Stomach (tissue), 9 donors: ENCODE results near the gene RNF112. TPM values are rescaled to one million over a fixed set of nuclear protein-coding genes. Genes with fewer than 3 reads are reported as not detected.
"Not testable (repeated sequence)": the region's sequence is repeated elsewhere in the genome, so short reads cannot be mapped to it uniquely, and the experiment has no call there.

Experiments
- DNase-seq, 2 donors: peaks; one replicate each; pipeline versions ENCODE4 v3.0.0 to v3.0.0-alpha.2; 2013 to 2019
- H3K27ac ChIP-seq, 5 donors: fragments of 200-600 bp in 4 of 5; sonication (generic) in 4 of 5; one replicate each; pipeline ENCODE4 v1.5.1; 2013 to 2019; ENCODE audit warnings: mild to moderate bottlenecking in 1 of 5, moderate library complexity in 1 of 5
- H3K27me3 ChIP-seq, 3 donors: fragments of 200-600 bp; sonication (generic); one replicate each; pipeline ENCODE4 v1.5.1; 2017 to 2019; ENCODE audit warnings: mixed run types in 1 of 3
- H3K36me3 ChIP-seq, 4 donors: fragments of 200-600 bp; sonication (generic); 1 replicate in 3 of 4; 2 replicates in 1 of 4; pipeline ENCODE4 v1.5.1; 2016 to 2019
- H3K4me1 ChIP-seq, 4 donors: fragments of 200-600 bp; sonication (generic); one replicate each; pipeline ENCODE4 v1.5.1; 2016 to 2019
- H3K4me3 ChIP-seq, 4 donors: fragments of 200-600 bp; sonication (generic) in 3 of 4; one replicate each; pipeline ENCODE4 v1.5.1; 2016 to 2019; ENCODE audit warnings: mild to moderate bottlenecking in 1 of 4
- H3K9me3 ChIP-seq, 4 donors: fragments of 200-600 bp; sonication (generic); one replicate each; pipeline ENCODE4 v1.5.1; 2016 to 2019
- EP300 ChIP-seq: sonication (generic); formaldehyde crosslinking; IDR thresholded peaks from one replicate; pipeline ENCODE4 v1.6.1; 2017; ENCODE audit warnings: antibody characterized with exemption
- POLR2A ChIP-seq, 4 donors: fragments of 450-650 bp; IDR thresholded peaks; one replicate each; pipeline ENCODE4 v1.6.1; 2016; ENCODE audit warnings: antibody characterized with exemption in 4 of 4, control low read depth in 2 of 4, mild to moderate bottlenecking in 1 of 4, moderate library complexity in 1 of 4
- POLR2AphosphoS5 ChIP-seq, 3 donors: sonication (generic); formaldehyde crosslinking; IDR thresholded peaks; one replicate each; pipeline ENCODE4 v1.6.1; 2016; ENCODE audit warnings: antibody characterized with exemption in 3 of 3
- WGBS, 5 donors: extraction: QIAGEN DNeasy Blood & Tissue Kit in 3 of 5; methylation state at CpG; one replicate each; pipeline versions ENCODE4 v1.1.5 to v1.1.7; 2013 to 2018; 5-methylcytosine and 5-hydroxymethylcytosine counted together
- intact Hi-C: fragments of 100-400 bp; cut with DNase I; formaldehyde crosslinking; loops from one replicate; pipeline ENCODE4 v1.15.1; 2023; ENCODE audit warnings: low total_unique reads
- polyA plus RNA-seq, 3 donors: library from polyadenylated mRNA; stranded (reverse); fragments of 200-250 nt; gene quantifications; one replicate each; pipeline ENCODE4 v1.2.3, GENCODE V29; 2013
- total RNA-seq, 5 donors: library from RNA; depleted of rRNA; stranded (reverse); fragments of >200 nt; gene quantifications; one replicate each; pipeline versions ENCODE4 v1.1.0 to v1.2.3, GENCODE V29; 2014 to 2016
- TF ChIP-seq, protein P1 (sequence below), 7 experiments: fragments of 450-650 bp in 4 of 7; fragments of 200-600 bp in 3 of 7; sonication (generic) in 3 of 7; IDR thresholded peaks; one replicate each; pipeline ENCODE4 v1.5.1; 2016 to 2019; ENCODE audit warnings: antibody characterized with exemption in 7 of 7, control low read depth in 2 of 7, mild to moderate bottlenecking in 1 of 7
- donor health status: healthy with polysubstance abuse.
- donor health status: Bipolar disorder and iron deficiency.
- donor health status: healthy.

The RNF112 gene
- total and polyA plus RNA-seq, 8 donors: 0.45 to 5.0 (median 2.1) TPM; not detected in 2

GRCh38 chr17:19433255-19433654 lies 22.2 kb downstream of the RNF112 start:
- no peak overlapping the region for H3K27ac ChIP-seq
- 81 to 86% (median 83%) methylated on average over 5 of the region's 5 CpGs for WGBS, 5 donors
- DNase-seq: no peak
- intact Hi-C loops: no loop called here
- H3K4me1 ChIP-seq: no peaks in the 10 kb centered on the region
- H3K4me3 ChIP-seq: no peak overlapping the region
- no peaks in the 10 kb centered on the region for H3K9me3 ChIP-seq
- no peaks in the 10 kb centered on the region for H3K27me3 ChIP-seq
- no peaks in the 10 kb centered on the region for H3K36me3 ChIP-seq
- TF ChIP-seq, protein P1, sequence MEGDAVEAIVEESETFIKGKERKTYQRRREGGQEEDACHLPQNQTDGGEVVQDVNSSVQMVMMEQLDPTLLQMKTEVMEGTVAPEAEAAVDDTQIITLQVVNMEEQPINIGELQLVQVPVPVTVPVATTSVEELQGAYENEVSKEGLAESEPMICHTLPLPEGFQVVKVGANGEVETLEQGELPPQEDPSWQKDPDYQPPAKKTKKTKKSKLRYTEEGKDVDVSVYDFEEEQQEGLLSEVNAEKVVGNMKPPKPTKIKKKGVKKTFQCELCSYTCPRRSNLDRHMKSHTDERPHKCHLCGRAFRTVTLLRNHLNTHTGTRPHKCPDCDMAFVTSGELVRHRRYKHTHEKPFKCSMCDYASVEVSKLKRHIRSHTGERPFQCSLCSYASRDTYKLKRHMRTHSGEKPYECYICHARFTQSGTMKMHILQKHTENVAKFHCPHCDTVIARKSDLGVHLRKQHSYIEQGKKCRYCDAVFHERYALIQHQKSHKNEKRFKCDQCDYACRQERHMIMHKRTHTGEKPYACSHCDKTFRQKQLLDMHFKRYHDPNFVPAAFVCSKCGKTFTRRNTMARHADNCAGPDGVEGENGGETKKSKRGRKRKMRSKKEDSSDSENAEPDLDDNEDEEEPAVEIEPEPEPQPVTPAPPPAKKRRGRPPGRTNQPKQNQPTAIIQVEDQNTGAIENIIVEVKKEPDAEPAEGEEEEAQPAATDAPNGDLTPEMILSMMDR (IDR thresholded peaks at IDR 0.05): no peak

- intact Hi-C loops: no loop called here
Observed at GRCh38 chr17:19433727-19434340, 22.8 kb downstream of the RNF112 start.

DNA sequence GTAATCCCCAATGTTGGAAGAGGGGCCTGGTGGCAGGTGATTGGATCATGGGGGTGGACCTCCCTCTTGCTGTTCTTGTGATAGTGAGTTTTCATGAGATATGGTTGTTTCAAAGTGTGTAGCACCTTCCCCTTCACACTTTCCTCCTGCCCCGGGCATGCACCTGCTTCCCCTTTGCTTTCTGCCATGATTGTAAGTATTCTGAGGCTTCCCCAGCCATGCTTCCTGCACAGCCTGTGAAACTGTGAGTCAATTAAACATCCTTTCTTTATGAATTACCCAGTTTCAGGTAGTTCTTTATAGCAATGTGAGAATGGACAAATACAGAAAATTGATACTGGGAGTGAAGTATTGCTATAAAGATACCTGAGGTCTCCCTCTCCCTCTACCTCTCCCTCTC lies 29.4 kb downstream of the RNF112 start:
- peaks cover 0 to 9% (median 4%) of the 10 kb centered on the region in 4 donors for H3K9me3 ChIP-seq
- no peak overlapping the region for H3K4me3 ChIP-seq
- H3K27ac ChIP-seq: no peak overlapping the region
- 59 to 83% (median 64%) methylated on average over 1 of the region's 1 CpG for WGBS, 5 donors
- H3K4me1 ChIP-seq: no peaks in the 10 kb centered on the region
- TF ChIP-seq POLR2AphosphoS5 (IDR thresholded peaks at IDR 0.05): no peak
- TF ChIP-seq, protein P1 (IDR thresholded peaks at IDR 0.05): no peak
- TF ChIP-seq EP300: no peak
- TF ChIP-seq POLR2A (IDR thresholded peaks at IDR 0.05): no peak
- no peak for DNase-seq
- no peaks in the 10 kb centered on the region for H3K27me3 ChIP-seq
- intact Hi-C loops: no loop called here
- H3K36me3 ChIP-seq: no peaks in the 10 kb centered on the region

More at GRCh38 chr17:19433727-19434340, 22.8 kb downstream of the RNF112 start:
- Histone ChIP-seq H3K4me1 (no peaks in the 10 kb centered on the region), H3K36me3 (no peaks in the 10 kb centered on the region), H3K4me3 (no peak overlapping the region), H3K27ac (no peak overlapping the region), H3K27me3 (no peaks in the 10 kb centered on the region), H3K9me3 (no peaks in the 10 kb centered on the region)
- no peak for DNase-seq
- TF ChIP-seq POLR2AphosphoS5 (IDR thresholded peaks at IDR 0.05) (no peak), POLR2A (IDR thresholded peaks at IDR 0.05) (no peak), EP300 (no peak)
- TF ChIP-seq, protein P1 (IDR thresholded peaks at IDR 0.05): no peak
- 85 to 95% (median 89%) methylated on average over 2 of the region's 2 CpGs for WGBS, 5 donors

- H3K36me3 ChIP-seq: not testable (repeated sequence)
Observed at GRCh38 chr17:19441288-19441687, 30.3 kb downstream of the RNF112 start.

DNA sequence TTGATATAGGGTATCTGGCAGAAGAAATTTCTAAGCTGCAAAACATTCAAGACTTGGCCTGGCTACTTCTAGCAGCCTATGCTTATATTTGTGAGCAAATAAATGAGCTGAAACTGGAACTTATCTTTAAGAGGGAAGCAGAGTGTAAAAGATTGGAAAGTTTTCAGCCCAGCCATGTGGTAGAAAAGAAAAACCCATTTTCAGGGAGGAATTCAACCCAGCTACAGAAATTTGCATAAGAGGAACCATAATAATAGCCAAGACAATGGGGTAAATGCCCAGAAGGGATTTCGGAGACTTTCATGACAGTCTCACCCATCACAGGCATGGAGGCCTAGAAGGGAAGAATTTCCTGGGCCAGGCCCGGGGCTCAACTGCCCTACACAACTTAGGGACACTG lies 31.7 kb downstream of the RNF112 start:
- TF ChIP-seq POLR2AphosphoS5 (IDR thresholded peaks at IDR 0.05): no peak
- TF ChIP-seq, protein P1 (IDR thresholded peaks at IDR 0.05): no peak
- no peak for TF ChIP-seq EP300
- no peak for TF ChIP-seq POLR2A (IDR thresholded peaks at IDR 0.05)
- 70 to 87% (median 82%) methylated on average over 2 of the region's 2 CpGs for WGBS, 5 donors
- H3K36me3 ChIP-seq: no peaks in the 10 kb centered on the region
- H3K27ac ChIP-seq: no peak overlapping the region
- H3K4me1 ChIP-seq: peaks cover 5 to 14% (median 9%) of the 10 kb centered on the region in 4 donors
- peaks cover 0 to 9% (median 4%) of the 10 kb centered on the region in 4 donors for H3K9me3 ChIP-seq
- intact Hi-C loops: no loop called here
- DNase-seq: no peak
- H3K27me3 ChIP-seq: no peaks in the 10 kb centered on the region
- H3K4me3 ChIP-seq: no peak overlapping the region

More at GRCh38 chr17:19441288-19441687, 30.3 kb downstream of the RNF112 start:
- H3K4me3 ChIP-seq, intact Hi-C loops, H3K9me3 ChIP-seq, H3K27me3 ChIP-seq, DNase-seq, H3K27ac ChIP-seq, H3K4me1 ChIP-seq: not testable (repeated sequence)
- WGBS, 5 donors: 94 to 96% (median 95%) methylated on average over 19 to 22 of the region's 25 CpGs; no CpG with 5 or more reads in 1 of the 5 donors
